ENCODE measurements around the gene TCF4.

Gene TCF4

DNA sequence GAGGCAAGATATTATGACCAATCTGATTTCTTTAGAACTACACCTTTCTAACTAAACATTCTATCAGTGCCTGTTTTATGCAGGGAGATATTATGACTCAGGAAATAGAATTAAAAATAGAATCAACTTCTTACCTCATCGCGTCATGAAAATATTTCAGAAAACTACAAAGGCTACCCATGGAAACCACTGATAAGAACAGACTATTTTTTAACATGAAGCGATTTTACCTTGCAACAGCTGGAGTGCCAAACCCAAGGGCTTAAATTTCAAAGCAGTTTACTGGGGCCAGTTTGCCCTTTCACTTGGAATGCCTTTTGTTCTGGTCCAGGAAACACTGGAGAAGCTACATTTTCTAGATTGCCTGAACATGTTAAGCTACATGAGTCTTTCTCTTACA lies 323.9 kb downstream of the TCF4 start:
- Histone ChIP-seq H3K9ac (ENCODE audit: low read depth, low read length, poor library complexity, severe bottlenecking) (no peak overlapping the region), H3K27me3 (ENCODE audit: insufficient read depth, low read length, poor library complexity, severe bottlenecking) (no peaks in the 10 kb centered on the region), H3F3A (ENCODE audit: low read depth) (no peaks in the 10 kb centered on the region), H3K9me2 (replicated peaks; ENCODE audit: low read depth, low read length) (no peaks in the 10 kb centered on the region), H3K4me3 (ENCODE audit: low read length, poor library complexity, severe bottlenecking) (no peak overlapping the region), H3K36me3 (ENCODE audit: insufficient read depth, low read length) (peaks cover 25% of the 10 kb centered on the region; the same call in 1 of the 2 replicates), H3K4me2 (ENCODE audit: low read depth, low read length, poor library complexity, severe bottlenecking) (no peak overlapping the region), H3K79me2 (ENCODE audit: insufficient read depth, low read length) (no peaks in the 10 kb centered on the region), H3K9me3 (ENCODE audit: insufficient read depth, low read depth, low read length) (no peaks in the 10 kb centered on the region), H4K20me1 (ENCODE audit: insufficient read depth, low read length, poor library complexity, severe bottlenecking) (no peaks in the 10 kb centered on the region), H2AFZ (ENCODE audit: low read length) (no peak overlapping the region), H3K4me1 (ENCODE audit: insufficient read depth, low read length, poor library complexity, severe bottlenecking) (peaks cover 19% of the 10 kb centered on the region)
- TF ChIP-seq, protein P1, sequence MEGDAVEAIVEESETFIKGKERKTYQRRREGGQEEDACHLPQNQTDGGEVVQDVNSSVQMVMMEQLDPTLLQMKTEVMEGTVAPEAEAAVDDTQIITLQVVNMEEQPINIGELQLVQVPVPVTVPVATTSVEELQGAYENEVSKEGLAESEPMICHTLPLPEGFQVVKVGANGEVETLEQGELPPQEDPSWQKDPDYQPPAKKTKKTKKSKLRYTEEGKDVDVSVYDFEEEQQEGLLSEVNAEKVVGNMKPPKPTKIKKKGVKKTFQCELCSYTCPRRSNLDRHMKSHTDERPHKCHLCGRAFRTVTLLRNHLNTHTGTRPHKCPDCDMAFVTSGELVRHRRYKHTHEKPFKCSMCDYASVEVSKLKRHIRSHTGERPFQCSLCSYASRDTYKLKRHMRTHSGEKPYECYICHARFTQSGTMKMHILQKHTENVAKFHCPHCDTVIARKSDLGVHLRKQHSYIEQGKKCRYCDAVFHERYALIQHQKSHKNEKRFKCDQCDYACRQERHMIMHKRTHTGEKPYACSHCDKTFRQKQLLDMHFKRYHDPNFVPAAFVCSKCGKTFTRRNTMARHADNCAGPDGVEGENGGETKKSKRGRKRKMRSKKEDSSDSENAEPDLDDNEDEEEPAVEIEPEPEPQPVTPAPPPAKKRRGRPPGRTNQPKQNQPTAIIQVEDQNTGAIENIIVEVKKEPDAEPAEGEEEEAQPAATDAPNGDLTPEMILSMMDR (conservative IDR thresholded peaks at IDR 0.05; ENCODE audit: low read length) = no peak
- TF ChIP-seq EZH2phosphoT487 (IDR thresholded peaks at IDR 0.05; ENCODE audit: borderline replicate concordance) = no peak

DNA sequence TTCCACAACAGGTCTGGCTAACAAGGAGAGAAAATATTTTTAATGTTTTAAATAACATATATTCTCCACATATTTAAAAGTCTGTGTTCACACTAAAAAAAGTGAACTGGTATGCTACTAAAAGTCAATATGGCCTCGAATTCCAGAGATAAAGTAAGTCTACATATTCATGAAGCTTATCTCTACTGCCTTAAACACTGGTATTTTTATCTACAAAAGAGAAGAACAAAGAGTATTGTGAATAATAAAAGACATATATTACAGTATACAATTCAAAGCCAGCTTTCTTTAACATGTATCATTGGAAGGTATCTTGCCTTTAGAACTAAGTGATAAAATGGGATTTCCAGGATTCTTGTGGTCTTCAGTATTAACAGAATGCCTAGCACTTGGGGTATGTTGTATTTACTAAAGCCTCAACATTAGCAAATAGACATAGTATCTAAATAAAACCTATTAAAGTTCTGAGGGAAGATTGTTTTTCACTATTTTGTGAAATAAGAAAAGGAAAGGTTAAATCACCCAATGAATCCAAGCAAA lies 325.9 kb downstream of the TCF4 start:
- no peaks in the 10 kb centered on the region for H3K79me2 ChIP-seq (ENCODE audit: insufficient read depth, low read length)
- TF ChIP-seq, protein P1 (conservative IDR thresholded peaks at IDR 0.05; ENCODE audit: low read length) = no peak
- no peak for TF ChIP-seq EZH2phosphoT487 (IDR thresholded peaks at IDR 0.05; ENCODE audit: borderline replicate concordance)

DNA sequence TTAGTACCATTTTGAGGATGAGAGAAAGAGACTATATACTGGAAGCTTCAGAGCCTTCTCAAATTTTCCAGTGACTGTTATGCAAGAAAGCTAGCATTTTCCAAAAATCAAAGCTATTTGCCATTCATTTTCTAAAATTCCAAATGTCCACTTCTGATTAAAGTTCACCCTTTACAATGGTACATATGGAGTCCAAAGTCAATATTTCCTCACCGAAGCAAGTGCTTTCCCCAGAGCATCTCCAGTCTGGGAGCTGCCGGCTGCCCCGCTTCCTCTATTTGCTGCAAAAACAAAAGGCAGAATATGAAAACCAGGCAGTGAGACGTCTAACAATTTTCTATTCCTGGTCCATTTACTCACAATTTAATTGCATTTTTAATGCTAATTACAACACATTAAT lies 326.7 kb downstream of the TCF4 start:
- no peak overlapping the region for H3K4me3 ChIP-seq (ENCODE audit: low read length, poor library complexity, severe bottlenecking)
- no peaks in the 10 kb centered on the region for H3K9me3 ChIP-seq (ENCODE audit: insufficient read depth, low read depth, low read length)
- H3K79me2 ChIP-seq (ENCODE audit: insufficient read depth, low read length) = no peaks in the 10 kb centered on the region
- no peak overlapping the region for H2AFZ ChIP-seq (ENCODE audit: low read length)
- H3K4me2 ChIP-seq (ENCODE audit: low read depth, low read length, poor library complexity, severe bottlenecking) = no peak overlapping the region
- no peak overlapping the region for H3K9ac ChIP-seq (ENCODE audit: low read depth, low read length, poor library complexity, severe bottlenecking)
- no peaks in the 10 kb centered on the region for H3K27me3 ChIP-seq (ENCODE audit: insufficient read depth, low read length, poor library complexity, severe bottlenecking)
- H3K9me2 ChIP-seq (replicated peaks; ENCODE audit: low read depth, low read length) = no peaks in the 10 kb centered on the region
- H3K4me1 ChIP-seq (ENCODE audit: insufficient read depth, low read length, poor library complexity, severe bottlenecking) = peaks cover 4% of the 10 kb centered on the region
- no peaks in the 10 kb centered on the region for H4K20me1 ChIP-seq (ENCODE audit: insufficient read depth, low read length, poor library complexity, severe bottlenecking)
- TF ChIP-seq EZH2phosphoT487 (IDR thresholded peaks at IDR 0.05; ENCODE audit: borderline replicate concordance) = no peak
- TF ChIP-seq, protein P1 (conservative IDR thresholded peaks at IDR 0.05; ENCODE audit: low read length) = no peak
- H3F3A ChIP-seq (ENCODE audit: low read depth) = no peaks in the 10 kb centered on the region
- H3K36me3 ChIP-seq (ENCODE audit: insufficient read depth, low read length) = peaks cover 21% of the 10 kb centered on the region; the same call in 1 of the 2 replicates

More for the DNA sequence above, 325.9 kb downstream of the TCF4 start:
- Histone ChIP-seq H2AFZ (ENCODE audit: low read length) (no peak overlapping the region), H3K4me1 (ENCODE audit: insufficient read depth, low read length, poor library complexity, severe bottlenecking) (peaks cover 6% of the 10 kb centered on the region), H3F3A (ENCODE audit: low read depth) (no peaks in the 10 kb centered on the region), H3K9ac (ENCODE audit: low read depth, low read length, poor library complexity, severe bottlenecking) (no peak overlapping the region), H3K4me3 (ENCODE audit: low read length, poor library complexity, severe bottlenecking) (no peak overlapping the region), H3K36me3 (ENCODE audit: insufficient read depth, low read length) (peaks cover 28% of the 10 kb centered on the region; the same call in 1 of the 2 replicates), H3K4me2 (ENCODE audit: low read depth, low read length, poor library complexity, severe bottlenecking) (no peak overlapping the region), H4K20me1 (ENCODE audit: insufficient read depth, low read length, poor library complexity, severe bottlenecking) (no peaks in the 10 kb centered on the region), H3K9me2 (replicated peaks; ENCODE audit: low read depth, low read length) (no peaks in the 10 kb centered on the region), H3K9me3 (ENCODE audit: insufficient read depth, low read depth, low read length) (no peaks in the 10 kb centered on the region), H3K27me3 (ENCODE audit: insufficient read depth, low read length, poor library complexity, severe bottlenecking) (no peaks in the 10 kb centered on the region)

Data from Loucy (cell line).